Colonic mucosa (tissue), 4 donors: ENCODE data around the gene TGDS. TPM values are rescaled to one million over a fixed set of nuclear protein-coding genes. Genes with fewer than 3 reads are reported as not detected.

Experiments used
- DNase-seq: peaks from one replicate; pipeline ENCODE4 v3.0.0-alpha.2; 2020
- H3K27ac ChIP-seq: fragments of 200-600 bp; one replicate; pipeline ENCODE4 v1.8.0; 2021
- H3K27me3 ChIP-seq: fragments of 200-600 bp; one replicate; pipeline ENCODE4 v1.8.0; 2021
- H3K36me3 ChIP-seq: fragments of 200-600 bp; one replicate; pipeline ENCODE4 v1.8.0; 2021
- H3K4me1 ChIP-seq: fragments of 200-600 bp; one replicate; pipeline ENCODE4 v1.8.0; 2021; ENCODE audit warnings: mild to moderate bottlenecking
- H3K4me3 ChIP-seq: fragments of 200-600 bp; one replicate; pipeline ENCODE4 v1.8.0; 2021
- H3K9ac ChIP-seq, 2 donors: one replicate each; pipeline ENCODE4 v1.7.0; 2013; ENCODE audit warnings: control low read depth in 2 of 2, low read depth in 2 of 2, low read length in 2 of 2
- H3K9me3 ChIP-seq: fragments of 200-600 bp; one replicate; pipeline ENCODE4 v1.8.0; 2021
- intact Hi-C: fragments of 100-400 bp; cut with DNase I; formaldehyde crosslinking; loops from one replicate; pipeline ENCODE4 v1.14.1; 2022
- total RNA-seq, 2 donors: library from RNA; stranded (reverse); fragmentation: NEBNext Ultra II Directional in 1 of 2; extraction: Animal tissue kit (Norgen Biotek cat#: 25700) in 1 of 2; gene quantifications; one replicate each; pipeline ENCODE4 v1.2.1, GENCODE V29; 2021
- TF ChIP-seq, protein P1 (sequence below): fragments of 200-600 bp; IDR thresholded peaks from one replicate; pipeline ENCODE4 v1.8.0; 2022; ENCODE audit warnings: antibody characterized with exemption, mild to moderate bottlenecking
- donor health status: healthy.
- donor health status: DM: no; HTN: no; CAD: no.
- donor health status: DM: no; HTN: no; CAD: no.

TGDS gene
- total RNA-seq, 2 donors from 2014 or later = 7.2 to 9.3 TPM

DNA sequence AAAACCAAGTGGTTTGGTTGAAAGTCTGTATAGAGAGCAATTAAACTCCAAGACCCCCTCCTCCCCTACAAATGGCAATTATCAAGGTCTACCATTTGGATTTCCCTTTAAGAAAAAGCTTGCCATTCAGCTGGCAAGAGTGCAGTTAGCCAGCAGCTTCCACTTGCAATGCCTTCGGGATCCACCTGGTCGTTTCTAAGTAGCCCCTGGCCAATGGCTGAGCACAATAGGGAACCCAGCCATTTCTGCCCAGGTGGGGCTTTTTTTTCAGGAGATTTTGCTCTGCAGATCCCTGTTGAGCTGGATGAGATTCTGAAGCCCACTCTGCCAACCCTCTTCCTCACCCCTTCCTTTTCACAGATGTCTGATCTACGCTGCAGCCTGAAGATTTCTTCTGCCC, 26.3 kb downstream of the TGDS start:
- Histone ChIP-seq H3K9me3 (no peaks in the 10 kb centered on the region), H3K4me3 (no peak overlapping the region), H3K36me3 (no peaks in the 10 kb centered on the region), H3K27ac (no peak overlapping the region), H3K9ac (no peak overlapping the region), H3K4me1 (no peaks in the 10 kb centered on the region), H3K27me3 (no peaks in the 10 kb centered on the region)
- intact Hi-C loops = no loop called here
- DNase-seq = no peak
- TF ChIP-seq, protein P1, sequence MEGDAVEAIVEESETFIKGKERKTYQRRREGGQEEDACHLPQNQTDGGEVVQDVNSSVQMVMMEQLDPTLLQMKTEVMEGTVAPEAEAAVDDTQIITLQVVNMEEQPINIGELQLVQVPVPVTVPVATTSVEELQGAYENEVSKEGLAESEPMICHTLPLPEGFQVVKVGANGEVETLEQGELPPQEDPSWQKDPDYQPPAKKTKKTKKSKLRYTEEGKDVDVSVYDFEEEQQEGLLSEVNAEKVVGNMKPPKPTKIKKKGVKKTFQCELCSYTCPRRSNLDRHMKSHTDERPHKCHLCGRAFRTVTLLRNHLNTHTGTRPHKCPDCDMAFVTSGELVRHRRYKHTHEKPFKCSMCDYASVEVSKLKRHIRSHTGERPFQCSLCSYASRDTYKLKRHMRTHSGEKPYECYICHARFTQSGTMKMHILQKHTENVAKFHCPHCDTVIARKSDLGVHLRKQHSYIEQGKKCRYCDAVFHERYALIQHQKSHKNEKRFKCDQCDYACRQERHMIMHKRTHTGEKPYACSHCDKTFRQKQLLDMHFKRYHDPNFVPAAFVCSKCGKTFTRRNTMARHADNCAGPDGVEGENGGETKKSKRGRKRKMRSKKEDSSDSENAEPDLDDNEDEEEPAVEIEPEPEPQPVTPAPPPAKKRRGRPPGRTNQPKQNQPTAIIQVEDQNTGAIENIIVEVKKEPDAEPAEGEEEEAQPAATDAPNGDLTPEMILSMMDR = no peak

DNA sequence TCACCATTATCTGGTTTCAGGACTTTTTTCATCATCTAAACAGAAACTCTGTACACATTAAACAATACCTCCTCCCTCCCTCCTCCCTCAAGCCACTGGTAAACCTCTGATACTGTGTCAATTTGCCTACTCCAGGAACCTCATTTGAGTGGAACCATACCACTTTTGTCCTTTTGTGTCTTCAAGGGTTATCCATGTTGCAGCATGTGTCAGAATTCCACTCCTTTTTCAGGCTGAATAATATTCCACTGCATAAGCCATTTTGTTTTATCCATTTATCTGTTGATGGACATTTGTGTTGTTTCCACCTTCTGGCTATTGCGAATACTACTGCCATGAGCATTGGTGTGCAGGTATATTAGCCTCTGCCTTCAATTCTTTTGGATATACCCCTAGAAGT, 27.5 kb downstream of the TGDS start:
- no peaks in the 10 kb centered on the region for H3K4me1 ChIP-seq
- no peaks in the 10 kb centered on the region for H3K27me3 ChIP-seq
- no peaks in the 10 kb centered on the region for H3K9me3 ChIP-seq
- no peak for DNase-seq
- intact Hi-C loops = no loop called here
- no peaks in the 10 kb centered on the region for H3K36me3 ChIP-seq
- H3K27ac ChIP-seq = no peak overlapping the region
- TF ChIP-seq, protein P1 = no peak
- no peak overlapping the region for H3K4me3 ChIP-seq
- no peak overlapping the region for H3K9ac ChIP-seq

DNA sequence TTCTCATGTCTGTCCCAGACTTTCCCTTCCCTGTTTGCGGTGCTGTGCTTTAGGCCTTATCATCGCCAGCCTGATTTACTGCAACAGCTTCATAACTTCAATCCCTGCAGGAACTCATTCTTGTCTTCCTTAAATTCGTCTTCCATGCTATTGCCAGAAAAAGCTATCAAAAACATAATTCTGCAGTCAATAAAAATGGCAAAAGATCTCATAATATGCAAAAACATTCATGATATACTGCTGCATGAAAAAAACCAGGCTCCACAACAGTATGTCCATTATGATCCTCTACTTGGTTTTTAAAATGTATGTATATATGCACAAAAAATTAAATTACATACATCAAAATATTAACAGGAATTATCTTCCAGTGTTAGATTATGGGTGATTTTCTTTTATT, 28.4 kb downstream of the TGDS start:
- no peak for DNase-seq
- H3K9me3 ChIP-seq = no peaks in the 10 kb centered on the region
- H3K4me3 ChIP-seq = no peak overlapping the region
- no peak overlapping the region for H3K27ac ChIP-seq
- intact Hi-C loops = no loop called here
- H3K36me3 ChIP-seq = no peaks in the 10 kb centered on the region
- no peaks in the 10 kb centered on the region for H3K27me3 ChIP-seq
- H3K4me1 ChIP-seq = no peaks in the 10 kb centered on the region
- TF ChIP-seq, protein P1 = no peak
- H3K9ac ChIP-seq = no peak overlapping the region

DNA sequence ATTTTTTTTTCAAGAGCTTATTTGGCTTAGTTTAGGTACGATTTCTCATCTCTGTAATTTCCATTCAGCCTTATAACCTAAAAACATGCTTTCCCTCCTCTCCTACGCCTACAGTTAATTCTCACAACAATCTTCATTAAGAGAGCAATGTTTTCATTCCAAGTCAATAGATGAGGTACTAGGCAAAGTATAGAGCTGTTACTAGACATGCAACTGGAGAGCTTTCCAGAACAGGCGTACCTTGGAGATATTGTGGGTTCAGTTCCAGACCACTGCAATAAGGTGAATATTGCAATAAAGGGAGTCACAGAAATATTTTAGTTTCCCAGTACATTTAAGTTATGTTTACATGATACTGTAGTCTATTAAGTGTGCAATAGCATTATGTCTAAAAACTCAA, 34.8 kb downstream of the TGDS start:
- Histone ChIP-seq H3K4me1 (no peaks in the 10 kb centered on the region), H3K9me3 (no peaks in the 10 kb centered on the region), H3K9ac (no peak overlapping the region), H3K4me3 (no peak overlapping the region), H3K36me3 (no peaks in the 10 kb centered on the region), H3K27me3 (no peaks in the 10 kb centered on the region), H3K27ac (no peak overlapping the region)
- TF ChIP-seq, protein P1 = no peak
- no peak for DNase-seq
- intact Hi-C loops = no loop called here

DNA sequence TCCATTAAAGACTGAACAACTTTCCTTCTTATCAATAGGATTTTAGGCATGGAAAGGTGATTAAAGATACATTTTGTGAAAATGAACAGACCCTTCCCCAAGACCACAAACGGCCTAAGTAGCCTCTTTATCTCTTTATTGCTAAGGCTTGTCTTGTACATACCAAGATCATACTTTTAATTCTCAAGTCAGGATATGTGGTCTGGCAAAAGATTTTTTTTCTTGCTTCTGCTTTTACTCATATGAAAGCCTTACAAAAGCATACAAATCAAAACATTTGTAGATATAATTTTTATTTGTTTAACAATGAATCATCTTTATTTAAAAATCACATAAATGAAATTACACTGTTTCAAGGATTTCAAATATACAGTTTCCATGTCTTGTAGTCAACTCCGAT, 35.8 kb downstream of the TGDS start:
- H3K4me1 ChIP-seq = no peaks in the 10 kb centered on the region
- H3K27me3 ChIP-seq = no peaks in the 10 kb centered on the region
- H3K9ac ChIP-seq = no peak overlapping the region
- DNase-seq = no peak
- H3K9me3 ChIP-seq = no peaks in the 10 kb centered on the region
- H3K36me3 ChIP-seq = no peaks in the 10 kb centered on the region
- intact Hi-C loops = no loop called here
- H3K27ac ChIP-seq = no peak overlapping the region
- no peak overlapping the region for H3K4me3 ChIP-seq
- TF ChIP-seq, protein P1 = no peak
